Measurements from ENCODE around the gene SV2B.

Gene SV2B

DNA sequence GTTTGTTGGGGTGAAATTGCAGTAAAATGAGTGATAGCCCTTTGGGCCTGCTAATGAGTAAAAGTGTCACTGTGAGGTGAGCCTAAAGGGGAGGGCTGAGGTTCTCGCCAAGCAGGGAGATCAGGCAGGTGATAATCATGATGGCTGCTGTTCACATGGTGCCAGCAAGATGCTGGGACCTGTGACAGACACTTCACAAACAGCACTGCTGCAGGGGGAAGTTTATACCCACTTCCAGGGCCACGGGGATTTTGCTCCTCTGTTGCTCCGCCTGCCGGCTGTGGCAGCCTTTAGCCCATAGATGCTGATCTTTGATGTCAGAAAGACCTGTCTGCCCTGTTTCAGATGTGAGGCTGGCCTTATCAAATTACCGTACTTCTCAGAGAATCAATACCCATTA, 96.7 kb downstream of the SV2B start:
- DNase-seq: no peak

DNA sequence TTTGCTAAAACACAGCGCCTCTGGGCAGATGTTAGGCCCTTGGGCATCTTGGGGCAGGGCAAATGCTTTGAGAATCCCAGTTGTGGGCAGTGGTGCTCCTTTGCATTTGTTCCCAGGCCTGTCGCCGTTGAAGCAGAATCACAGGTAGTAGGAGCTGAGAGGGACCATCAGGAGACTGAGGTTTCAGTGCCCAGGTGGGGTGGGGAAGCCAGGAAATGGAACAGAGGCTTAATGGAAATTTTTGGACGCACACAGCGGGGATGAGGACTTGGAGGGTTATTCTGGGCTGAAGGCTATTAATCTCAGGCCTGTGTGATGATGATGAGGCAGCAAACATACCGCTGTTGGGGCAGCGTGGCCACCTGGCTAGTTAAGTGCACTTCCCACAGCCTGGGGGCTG, 99.5 kb downstream of the SV2B start:
- no peak for DNase-seq

DNA sequence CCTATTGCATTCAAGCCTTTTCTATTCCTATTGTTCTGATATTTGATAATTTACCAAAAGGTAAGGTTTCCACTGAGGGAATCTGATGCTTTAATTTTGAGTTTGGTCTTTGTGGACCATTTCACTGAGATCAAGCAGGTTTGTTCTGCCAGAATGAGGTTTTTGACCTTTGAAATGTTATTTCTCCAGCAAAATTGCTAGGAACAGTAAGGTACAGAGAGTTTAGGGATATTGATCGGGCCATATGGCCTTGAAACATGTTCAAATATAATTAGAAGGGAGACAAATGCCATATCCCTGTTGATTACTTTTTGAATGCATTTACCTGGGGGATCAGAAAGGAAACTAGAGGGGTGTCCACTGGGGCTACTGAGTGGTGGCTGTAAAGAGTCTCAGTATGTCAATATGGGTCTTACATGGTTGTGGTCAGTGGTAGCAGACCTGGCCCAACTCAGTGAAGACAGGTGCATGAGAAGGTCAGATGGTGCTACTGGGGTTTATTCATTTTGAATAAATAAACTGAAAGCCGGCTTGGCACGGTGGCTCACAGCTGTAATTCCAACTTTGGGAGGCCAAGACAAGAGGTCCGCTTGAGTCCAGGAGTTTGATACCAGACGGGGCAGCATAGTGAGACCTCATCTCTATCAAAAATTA, 100.2 kb downstream of the SV2B start:
- DNase-seq: no peak

DNA sequence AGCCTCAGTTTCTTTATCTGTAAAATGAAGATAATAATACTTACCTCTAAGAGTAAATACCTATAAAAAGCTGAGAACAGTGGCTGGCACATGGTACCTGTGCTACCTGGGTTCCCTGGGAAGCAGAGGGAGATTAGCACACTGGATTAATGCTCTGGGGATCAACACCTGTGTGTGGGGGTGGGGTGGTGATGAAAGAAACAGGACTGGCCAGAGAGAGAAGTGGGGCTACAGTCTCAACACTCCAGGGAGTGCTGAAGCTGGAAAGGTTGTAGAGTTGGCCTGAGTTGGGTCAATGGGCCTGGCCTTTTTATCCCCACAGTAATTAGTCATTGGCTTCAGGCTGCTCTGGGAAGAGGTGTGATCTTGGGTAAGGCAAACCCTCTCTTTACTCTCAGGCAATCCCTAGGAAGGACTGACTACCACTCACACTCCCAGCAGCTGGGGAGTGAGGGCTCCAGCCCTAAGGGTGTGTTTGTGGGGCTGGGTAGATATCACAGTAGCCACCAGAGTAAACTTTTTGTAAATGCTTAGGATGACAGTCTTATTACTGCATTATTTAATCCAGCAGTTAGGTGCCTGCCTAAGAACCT, 102.5 kb downstream of the SV2B start:
- no peak for DNase-seq

DNA sequence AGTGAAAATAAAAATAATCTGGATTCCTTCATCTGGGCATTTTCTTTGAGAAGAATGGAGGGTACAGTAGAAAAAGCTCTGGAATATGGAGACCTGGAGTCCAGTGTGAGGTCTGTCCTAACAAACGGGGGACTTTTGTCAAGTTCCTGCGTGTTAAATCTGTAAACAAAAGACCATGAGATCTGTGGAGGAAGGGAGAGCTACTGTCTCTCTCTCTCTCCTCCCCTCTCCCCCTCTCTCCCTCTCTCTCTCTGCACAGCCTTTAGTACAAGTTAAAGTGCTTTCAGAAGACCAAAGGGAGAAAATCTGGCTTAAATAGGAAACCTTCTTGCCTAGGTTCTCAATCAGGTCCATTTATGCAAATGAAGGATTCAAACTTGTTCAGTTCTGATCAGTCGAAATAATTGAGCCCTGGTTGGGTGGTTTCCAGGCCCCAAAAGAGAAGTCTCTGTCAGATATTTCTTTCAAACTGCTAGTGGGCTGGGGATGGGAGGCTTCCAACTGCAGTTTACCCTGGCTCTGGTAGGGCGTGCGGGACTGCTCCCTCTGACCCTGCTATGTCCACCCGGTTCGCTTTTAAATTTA, 103.7 kb downstream of the SV2B start:
- no peak for DNase-seq

DNA sequence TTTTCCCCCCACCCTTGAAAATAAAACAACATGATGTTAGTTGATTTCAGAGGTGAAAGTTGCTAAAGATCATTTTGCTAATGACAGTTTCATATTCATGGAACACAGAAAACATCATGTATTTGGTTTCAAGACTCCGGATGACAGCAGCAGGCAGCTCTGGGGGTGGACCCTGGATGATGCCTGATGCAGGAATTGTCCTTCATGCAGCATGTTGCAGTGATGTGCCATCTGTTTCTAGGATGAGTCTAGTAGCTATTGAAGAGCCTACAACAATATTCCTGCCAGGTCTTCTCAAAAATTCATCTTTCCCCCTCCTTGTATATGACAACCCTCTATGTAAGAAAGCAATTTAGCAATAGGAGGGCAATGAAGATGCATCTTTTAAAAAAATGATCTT, 108.3 kb downstream of the SV2B start:
- no peak for DNase-seq

DNA sequence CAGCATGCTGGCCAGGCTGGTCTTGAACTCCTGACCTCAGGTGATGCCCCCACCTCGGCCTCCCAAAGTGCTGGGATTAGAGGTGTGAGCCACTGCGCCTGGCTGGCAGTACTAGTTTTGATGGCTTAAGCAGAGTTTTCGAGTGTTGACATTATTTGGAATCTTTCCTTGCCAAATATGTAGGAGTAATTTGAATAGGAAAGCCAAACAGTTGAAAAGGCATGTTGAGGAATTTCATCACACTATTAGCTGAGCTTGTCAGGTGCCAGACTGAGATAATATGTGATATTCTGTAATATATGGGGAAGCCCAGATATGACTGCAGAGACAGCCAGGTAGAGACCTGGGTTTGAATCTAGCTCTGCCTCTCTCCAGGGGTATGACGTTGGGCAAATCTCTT, 109.3 kb downstream of the SV2B start:
- no peak for DNase-seq

DNA sequence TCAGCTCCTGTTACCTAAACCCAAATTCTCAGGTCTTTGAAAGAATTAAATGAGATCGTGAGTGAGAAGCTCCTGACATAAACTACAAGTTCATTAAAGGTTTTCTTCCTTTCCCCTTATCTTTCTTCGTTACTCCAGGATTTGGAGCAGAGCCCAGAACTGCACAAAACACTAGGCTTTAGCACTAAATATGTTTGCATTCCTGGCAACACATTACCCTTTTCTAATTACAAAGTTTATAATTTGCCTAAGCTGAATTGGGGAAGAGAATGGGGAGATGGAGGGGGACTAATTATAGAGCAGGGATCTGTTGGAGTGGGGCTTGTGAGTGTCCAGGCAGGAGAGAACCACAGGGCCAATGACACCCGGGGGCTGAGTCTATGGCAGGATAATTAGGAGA, 109.7 kb downstream of the SV2B start:
- DNase-seq: no peak

DNA sequence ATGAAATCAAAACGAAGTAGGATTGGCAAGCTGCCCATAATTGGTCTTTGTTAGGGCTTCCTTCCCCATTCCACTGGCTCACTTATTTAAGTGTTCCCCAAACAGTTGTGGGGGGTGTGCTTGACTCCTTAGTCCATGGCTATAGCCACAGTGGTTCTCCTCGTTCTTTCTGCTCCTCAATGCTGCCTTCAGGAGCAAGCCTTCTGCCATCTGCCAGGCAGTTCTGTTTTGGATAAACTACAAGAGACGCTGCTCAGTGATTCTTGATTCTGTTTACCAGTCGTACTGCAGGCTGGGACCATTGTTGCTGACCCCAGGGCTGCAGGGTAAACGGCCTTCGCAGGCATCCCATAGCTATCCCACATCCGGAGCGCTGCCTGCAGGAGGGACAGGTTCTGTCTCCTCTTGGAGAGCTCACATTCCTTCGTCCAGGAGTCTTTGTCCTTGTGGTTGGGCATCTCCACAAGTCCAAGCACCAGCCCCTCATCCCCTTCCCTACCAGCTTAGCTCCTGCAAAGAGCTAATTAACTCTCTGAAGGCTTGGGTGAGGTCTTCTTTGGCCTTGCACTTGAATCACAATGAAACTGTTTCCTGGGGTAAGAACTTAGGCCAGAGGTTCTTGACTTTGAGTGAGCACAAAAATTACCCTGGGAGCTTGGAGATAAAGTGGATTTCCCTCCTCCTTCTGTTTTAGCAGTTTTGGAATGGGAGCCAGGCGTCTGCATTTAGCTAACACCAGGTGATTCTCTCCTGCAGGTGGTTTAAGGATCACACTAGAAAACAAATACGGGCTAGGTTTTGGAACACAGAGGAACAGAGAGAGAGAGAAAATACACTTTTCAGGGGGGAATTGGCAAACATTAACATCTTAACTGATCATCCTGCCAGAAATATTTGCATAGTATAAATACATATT, 114.9 kb downstream of the SV2B start:
- no peak for DNase-seq

DNA sequence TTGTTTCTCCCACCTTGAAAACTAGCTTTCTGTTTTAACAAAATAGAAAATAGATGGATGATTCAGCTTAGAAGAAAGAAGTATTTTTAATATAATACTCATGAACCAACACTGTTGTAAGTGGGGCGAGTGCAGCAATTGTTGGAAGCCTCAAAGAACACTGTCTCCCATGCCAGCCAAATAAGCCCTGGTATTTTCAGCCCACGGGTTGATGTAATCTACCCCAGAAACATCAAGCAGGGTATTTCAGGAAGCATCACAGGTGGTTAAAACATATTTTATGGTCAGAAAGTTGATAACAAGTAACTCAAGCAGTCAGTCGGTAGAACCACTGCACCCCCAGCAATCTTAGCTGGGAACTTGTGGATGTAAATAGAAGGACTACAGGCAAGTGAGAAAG, 115.9 kb downstream of the SV2B start:
- no peak for DNase-seq

DNA sequence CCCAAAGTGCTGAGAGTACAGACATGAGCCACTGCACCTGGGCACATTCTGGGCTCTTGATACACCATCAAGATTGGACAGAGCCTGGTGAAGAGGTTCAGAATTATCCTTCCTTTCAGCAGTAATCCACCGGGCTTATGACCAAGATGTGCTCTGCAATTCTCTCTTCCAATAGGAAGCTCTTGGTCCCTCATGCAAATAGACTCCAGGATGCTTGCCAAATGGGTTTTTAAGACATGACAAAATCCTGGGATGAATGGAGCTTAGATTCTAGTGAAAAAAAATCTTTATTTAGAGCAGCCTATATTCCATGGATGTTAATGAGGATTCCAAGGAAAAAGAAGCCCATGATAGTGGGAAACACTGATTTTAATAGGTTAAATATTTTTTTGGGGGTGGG, 119.1 kb downstream of the SV2B start:
- DNase-seq: no peak

DNA sequence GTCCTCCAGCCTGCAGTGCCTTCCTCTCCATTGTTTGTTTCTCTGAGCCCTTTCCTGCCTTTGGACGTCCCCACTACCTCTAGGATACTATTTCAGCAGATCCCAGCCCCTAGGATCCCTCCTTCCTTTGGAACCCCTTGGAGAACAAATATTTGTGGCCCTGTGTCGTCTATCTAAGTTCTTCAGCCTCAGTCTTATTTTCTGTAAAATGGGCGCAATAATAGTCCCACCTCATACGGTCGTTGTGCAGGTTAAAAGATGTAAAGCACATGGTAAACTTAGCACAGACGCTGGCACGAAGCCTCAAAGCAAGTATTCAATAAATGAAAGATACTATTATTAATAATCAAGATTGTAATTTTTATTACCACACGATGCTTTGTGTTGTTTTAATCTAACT, 122.0 kb downstream of the SV2B start:
- DNase-seq: no peak

DNA sequence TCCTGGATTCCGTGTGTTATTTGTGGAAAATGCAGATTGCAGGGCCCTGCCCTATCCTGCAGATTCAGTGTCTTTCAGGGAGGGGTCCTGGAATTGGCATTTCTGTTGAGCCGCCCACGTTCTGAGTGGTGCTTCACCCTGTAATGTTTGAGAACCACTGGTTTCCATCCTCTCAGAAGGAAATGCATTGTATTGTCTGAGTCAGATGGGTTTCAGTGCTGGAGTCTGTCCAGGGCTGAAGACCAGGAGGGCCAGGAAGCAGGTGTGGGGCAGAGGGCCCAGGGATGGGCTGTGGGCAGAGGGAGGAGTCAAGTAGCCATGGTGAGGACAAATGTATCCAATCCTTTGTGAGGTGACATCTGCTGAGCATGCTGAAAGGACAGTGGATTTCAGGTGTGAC, 123.8 kb downstream of the SV2B start:
- DNase-seq: no peak

DNA sequence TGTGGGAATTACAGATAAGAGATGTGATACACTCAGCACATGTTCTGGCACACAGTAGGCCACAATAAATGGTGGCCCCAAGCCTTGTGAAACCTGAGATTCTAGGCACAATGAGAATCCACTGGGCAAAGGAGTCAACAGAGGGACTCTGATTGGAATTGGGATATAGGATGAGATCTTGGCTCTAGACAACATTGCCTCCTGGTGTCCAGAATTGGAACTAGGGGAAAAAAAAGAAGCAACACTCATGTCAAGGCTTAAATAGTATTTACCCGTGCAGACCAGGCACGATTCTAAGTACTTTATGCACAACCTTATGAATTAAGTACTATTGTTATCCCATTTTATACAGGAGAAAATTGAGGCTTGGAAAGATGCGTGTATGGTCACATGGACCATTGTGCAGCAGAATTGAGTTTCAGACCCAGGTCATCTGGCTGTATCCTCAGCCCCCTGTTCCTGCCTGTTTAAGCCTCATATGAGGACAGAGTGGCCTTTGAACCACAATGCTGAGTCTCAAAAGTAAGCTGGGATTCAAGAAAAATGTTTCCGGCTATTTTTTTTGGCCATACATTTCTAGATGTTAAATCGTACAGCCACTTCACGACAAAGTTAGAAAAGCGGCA, 124.8 kb downstream of the SV2B start:
- peak; percentile 8 for DNase-seq

DNA sequence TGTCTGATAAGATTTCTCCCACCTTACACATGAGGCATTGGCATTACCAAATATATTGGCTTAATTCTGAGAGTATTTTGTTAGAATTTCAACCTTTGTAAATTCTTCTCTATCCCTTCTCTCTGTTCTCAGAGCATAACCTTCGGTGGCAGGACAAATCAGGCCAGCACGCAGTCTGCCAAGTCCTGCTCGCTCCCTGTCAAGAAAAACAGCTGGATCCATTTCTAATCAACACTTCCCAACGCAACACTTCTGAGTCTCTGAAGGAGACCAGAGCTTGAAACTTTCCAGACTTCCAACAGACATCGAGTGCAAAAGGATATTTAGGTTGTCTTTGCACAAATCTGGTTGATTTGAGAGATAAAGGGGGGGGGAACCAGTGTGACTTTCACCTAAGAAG, 125.7 kb downstream of the SV2B start:
- DNase-seq: no peak

DNA sequence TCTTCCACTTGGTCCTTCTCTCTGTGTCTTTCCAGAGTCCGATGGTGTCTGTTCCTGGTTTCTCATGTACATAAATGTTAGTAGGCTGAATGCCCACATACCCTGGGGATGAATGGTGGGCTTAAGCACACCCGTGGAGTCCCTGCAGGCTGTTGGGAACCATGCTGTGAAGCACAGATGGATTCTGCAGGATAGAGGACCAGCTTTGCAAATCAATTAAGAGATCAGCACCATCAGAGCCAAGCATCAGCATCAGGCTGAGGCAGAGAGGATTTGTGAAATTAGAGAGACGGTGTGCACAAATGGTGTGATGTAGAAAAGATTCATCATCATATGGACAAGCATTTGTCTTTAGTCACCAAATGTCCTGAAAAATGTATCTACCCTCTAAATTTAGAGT, 127.1 kb downstream of the SV2B start:
- DNase-seq: no peak

DNA sequence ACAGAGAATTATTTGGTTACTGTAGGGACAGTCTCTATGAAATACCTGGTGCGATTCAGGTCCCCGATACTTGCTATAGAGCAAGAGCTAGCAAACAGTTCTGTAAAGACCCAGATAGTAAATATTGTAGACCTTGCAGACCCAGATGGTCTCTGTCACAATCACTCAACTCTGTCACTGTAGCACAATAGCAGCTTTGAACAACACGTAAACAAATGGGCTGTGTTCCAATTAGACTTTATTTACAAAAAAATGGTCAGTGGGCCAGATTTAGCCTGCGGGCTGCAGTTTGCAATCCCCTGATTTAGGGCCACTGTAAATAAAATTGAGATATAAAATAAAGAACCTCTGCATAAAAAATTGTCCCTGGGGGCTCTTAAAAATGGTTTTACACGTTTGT, 127.7 kb downstream of the SV2B start:
- DNase-seq: no peak

DNA sequence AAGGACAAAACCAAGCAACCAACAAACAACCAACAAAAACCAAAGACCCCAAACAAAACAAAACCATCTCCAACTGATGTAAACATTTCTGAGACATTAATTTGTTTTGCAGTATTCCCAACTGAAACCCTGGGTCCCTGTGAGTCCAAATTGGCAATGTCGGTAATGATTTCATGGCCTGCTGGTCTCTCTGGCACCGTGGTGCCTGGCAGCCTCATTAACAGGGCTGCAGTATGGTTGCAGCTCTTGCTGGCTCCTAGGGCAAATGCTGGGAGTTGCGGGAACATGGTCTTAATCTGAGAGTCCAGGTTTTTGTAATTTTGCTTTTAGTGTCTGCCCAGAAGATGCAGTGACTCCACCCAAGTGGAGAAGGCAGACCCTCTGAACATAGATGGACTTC, 128.3 kb downstream of the SV2B start:
- DNase-seq: no peak

DNA sequence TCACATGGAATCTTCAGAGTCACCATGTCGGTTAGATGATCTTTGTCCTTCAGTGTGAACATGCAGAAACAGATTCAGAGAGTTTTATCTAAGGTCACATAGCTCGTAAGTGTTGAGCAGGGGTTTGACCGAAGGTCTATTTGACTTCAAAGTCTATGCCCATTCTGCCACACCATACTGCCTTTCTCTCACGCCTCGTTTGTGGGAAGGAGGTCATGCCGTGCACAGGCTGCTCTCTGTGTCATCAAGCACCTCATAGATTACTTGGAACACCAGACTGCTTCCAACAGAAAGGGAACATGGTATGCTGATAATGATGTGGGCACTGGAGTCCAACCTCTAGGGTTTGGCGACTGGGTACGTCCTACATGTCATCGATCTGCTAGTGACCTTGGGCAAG, 128.8 kb downstream of the SV2B start:
- no peak for DNase-seq

DNA sequence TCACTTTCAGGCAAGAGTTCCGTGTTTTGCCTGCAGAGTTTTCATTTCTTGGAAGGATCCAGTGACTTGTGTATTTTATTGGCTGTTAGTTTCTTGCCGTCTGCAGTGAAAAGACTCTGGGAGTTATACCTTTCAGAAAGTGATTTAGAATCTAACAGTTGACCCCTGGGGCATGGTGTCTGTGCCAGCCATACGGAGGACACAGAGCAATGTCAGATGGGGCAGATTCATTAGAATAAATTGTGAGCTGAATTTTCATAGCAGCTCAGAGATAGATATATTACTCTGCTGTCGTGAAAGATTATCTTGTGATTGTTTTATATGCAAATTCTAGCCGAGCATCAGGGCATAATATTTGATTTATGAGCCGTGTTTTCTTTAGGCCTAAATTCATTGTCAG, 131.6 kb downstream of the SV2B start:
- no peak for DNase-seq

DNA sequence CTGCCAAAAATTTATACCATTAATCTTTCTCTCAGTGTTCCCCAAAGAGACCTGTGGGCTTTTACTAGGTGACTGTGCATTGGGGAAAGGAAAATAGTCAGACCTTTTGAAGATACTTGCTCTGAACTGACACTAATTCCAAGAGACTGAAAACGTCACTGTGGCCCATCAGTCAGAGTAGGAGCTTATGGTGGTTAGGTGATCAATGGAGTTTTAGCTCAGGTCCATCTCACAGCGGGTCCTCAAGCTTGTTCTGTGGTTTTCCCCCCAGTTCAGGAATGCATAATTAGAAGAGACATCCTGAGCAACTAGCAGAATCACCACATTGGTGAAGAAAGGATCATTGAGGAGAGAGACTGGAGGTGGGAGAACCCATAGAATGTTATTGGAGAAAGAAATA, 134.7 kb downstream of the SV2B start:
- DNase-seq: no peak

DNA sequence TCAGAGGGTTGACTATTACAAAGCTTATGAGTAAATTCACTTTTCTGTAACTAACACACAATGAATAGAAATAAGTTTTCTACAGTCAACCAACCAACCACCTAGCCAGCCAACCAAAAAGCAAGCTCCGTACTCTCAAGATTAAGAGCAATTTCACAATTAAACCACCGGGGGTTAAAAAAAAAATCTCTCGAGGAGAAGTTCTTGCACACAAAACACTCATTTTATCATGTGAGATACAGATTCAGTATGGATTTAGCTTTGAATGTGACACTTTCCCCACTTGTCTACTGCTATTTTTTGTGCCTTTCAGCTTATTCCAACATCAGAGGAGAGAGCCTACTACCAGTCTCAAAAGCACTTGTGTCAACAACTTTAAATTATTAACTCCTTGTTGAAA, 135.3 kb downstream of the SV2B start:
- DNase-seq: no peak

DNA sequence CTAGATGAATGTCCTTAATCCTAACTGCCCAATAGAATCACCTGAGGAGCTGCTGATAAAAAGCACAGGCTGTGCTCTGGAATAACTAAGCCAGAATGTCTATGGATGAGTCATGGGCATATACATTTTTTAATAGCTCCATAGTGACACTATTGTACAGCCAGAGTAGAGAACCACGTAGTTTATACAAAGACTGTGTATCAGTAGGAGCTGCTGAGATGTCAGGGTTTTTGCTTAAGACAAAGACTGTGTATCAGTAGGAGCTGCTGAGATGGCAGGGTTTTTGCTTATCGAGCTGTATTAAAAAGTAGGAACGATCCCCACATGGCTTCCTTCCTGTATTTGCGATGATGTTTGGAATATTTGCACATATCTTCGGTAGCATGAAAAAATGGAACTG, 137.4 kb downstream of the SV2B start:
- DNase-seq: no peak
